Measurements from ENCODE around the gene SEMA6B. TPM values are rescaled to one million over a fixed set of nuclear protein-coding genes. Genes with fewer than 3 reads are reported as not detected.

The SEMA6B gene
- total and polyA plus RNA-seq, 10 donors: 5.5 to 85.0 (median 46.5) TPM

GRCh38 chr19:4510435-4511255 is 48.8 kb downstream of the SEMA6B start:
- peak in 1 of 3 donors; percentile 41 for TF ChIP-seq POLR2AphosphoS5 (IDR thresholded peaks at IDR 0.05)
- no peak for TF ChIP-seq POLR2A (IDR thresholded peaks at IDR 0.05)
- no peak for TF ChIP-seq CTCF (IDR thresholded peaks at IDR 0.05 in 8 of 11, conservative IDR thresholded peaks at IDR 0.05 in 3 of 11)
- intact Hi-C loops (cut with DNase I; ENCODE audit: low total_unique reads): no loop called here
- DNase-seq: no peak
- Histone ChIP-seq H3K27me3 (replicated peaks in 1 of 7) (peaks cover 0 to 2% (median 0%) of the 10 kb centered on the region in 7 donors), H3K4me1 (peaks cover 0 to 9% (median 0%) of the 10 kb centered on the region in 6 donors), H3K4me3 (no peak overlapping the region), H3K9me3 (no peaks in the 10 kb centered on the region), H3K27ac (no peak overlapping the region), H3K36me3 (peaks cover 0 to 29% (median 0%) of the 10 kb centered on the region in 6 donors)
- WGBS, 5 donors: 82 to 91% (median 88%) methylated on average over 37 of the region's 37 CpGs

GRCh38 chr19:4508698-4509097 is 50.8 kb downstream of the SEMA6B start:
- Histone ChIP-seq H3K9me3 (no peaks in the 10 kb centered on the region), H3K4me1 (peaks cover 0 to 9% (median 0%) of the 10 kb centered on the region in 6 donors), H3K4me3 (no peak overlapping the region), H3K27me3 (replicated peaks in 1 of 7) (no peaks in the 10 kb centered on the region), H3K36me3 (peaks cover 0 to 49% (median 9%) of the 10 kb centered on the region in 6 donors), H3K27ac (no peak overlapping the region)
- 84 to 94% (median 88%) methylated on average over 19 to 21 of the region's 21 CpGs for WGBS, 5 donors
- no peak for DNase-seq
- TF ChIP-seq POLR2A (IDR thresholded peaks at IDR 0.05): no peak
- TF ChIP-seq POLR2AphosphoS5 (IDR thresholded peaks at IDR 0.05): peak in 1 of 3 donors; percentile 58
- intact Hi-C loops (cut with DNase I; ENCODE audit: low total_unique reads): no loop called here

- WGBS, 5 donors: 81 to 92% (median 86%) methylated on average over 12 to 17 of the region's 17 CpGs
- Histone ChIP-seq H3K9me3 (no peaks in the 10 kb centered on the region), H3K27me3 (replicated peaks in 1 of 7) (no peaks in the 10 kb centered on the region), H3K27ac (no peak overlapping the region), H3K36me3 (peaks cover 0 to 58% (median 15%) of the 10 kb centered on the region in 6 donors), H3K4me3 (no peak overlapping the region), H3K4me1 (peaks cover 0 to 9% (median 0%) of the 10 kb centered on the region in 6 donors)
- TF ChIP-seq POLR2AphosphoS5 (IDR thresholded peaks at IDR 0.05) (peak in 1 of 3 donors; percentile 39), POLR2A (IDR thresholded peaks at IDR 0.05) (no peak)
- intact Hi-C loops (cut with DNase I; ENCODE audit: low total_unique reads): no loop called here
- DNase-seq: no peak
Observed at GRCh38 chr19:4507804-4508203, 51.7 kb downstream of the SEMA6B start.

- 76 to 98% (median 85%) methylated on average over 5 to 12 of the region's 12 CpGs for WGBS, 5 donors
- no peaks in the 10 kb centered on the region for H3K27me3 ChIP-seq (replicated peaks in 1 of 7)
- H3K4me1 ChIP-seq: peaks cover 0 to 9% (median 0%) of the 10 kb centered on the region in 6 donors
- TF ChIP-seq CTCF (IDR thresholded peaks at IDR 0.05 in 8 of 11, conservative IDR thresholded peaks at IDR 0.05 in 3 of 11) (no peak), POLR2AphosphoS5 (IDR thresholded peaks at IDR 0.05) (peak in 1 of 3 donors; percentile 10)
- H3K9me3 ChIP-seq: no peaks in the 10 kb centered on the region
- no peak for DNase-seq
- peaks cover 0 to 65% (median 21%) of the 10 kb centered on the region in 6 donors for H3K36me3 ChIP-seq
- H3K27ac ChIP-seq: no peak overlapping the region
- intact Hi-C loops (cut with DNase I; ENCODE audit: low total_unique reads): no loop called here
- H3K4me3 ChIP-seq: no peak overlapping the region
Observed at GRCh38 chr19:4507150-4507452, 52.4 kb downstream of the SEMA6B start.

- Histone ChIP-seq H3K4me1 (peaks cover 0 to 9% (median 0%) of the 10 kb centered on the region in 6 donors), H3K9me3 (no peaks in the 10 kb centered on the region), H3K27me3 (replicated peaks in 1 of 7) (no peaks in the 10 kb centered on the region), H3K36me3 (peaks cover 0 to 70% (median 26%) of the 10 kb centered on the region in 6 donors), H3K27ac (peak overlapping the region in 1 of 8 donors; percentile 3), H3K4me3 (no peak overlapping the region)
- 81 to 90% (median 88%) methylated on average over 15 to 17 of the region's 17 CpGs for WGBS, 5 donors
- intact Hi-C loops (cut with DNase I; ENCODE audit: low total_unique reads): no loop called here
- TF ChIP-seq POLR2A (IDR thresholded peaks at IDR 0.05) (no peak), POLR2AphosphoS5 (IDR thresholded peaks at IDR 0.05) (peak in 1 of 3 donors; percentile 44), CTCF (IDR thresholded peaks at IDR 0.05 in 8 of 11, conservative IDR thresholded peaks at IDR 0.05 in 3 of 11) (no peak)
- no peak for DNase-seq
Observed at GRCh38 chr19:4506449-4507149, 52.9 kb downstream of the SEMA6B start.

All from spleen (tissue), 11 donors.